ENCODE results near the gene C1S.
"Not testable (repeated sequence)": the region's sequence is repeated elsewhere in the genome, so short reads cannot be mapped to it uniquely, and the experiment has no call there.

Gene C1S

DNA sequence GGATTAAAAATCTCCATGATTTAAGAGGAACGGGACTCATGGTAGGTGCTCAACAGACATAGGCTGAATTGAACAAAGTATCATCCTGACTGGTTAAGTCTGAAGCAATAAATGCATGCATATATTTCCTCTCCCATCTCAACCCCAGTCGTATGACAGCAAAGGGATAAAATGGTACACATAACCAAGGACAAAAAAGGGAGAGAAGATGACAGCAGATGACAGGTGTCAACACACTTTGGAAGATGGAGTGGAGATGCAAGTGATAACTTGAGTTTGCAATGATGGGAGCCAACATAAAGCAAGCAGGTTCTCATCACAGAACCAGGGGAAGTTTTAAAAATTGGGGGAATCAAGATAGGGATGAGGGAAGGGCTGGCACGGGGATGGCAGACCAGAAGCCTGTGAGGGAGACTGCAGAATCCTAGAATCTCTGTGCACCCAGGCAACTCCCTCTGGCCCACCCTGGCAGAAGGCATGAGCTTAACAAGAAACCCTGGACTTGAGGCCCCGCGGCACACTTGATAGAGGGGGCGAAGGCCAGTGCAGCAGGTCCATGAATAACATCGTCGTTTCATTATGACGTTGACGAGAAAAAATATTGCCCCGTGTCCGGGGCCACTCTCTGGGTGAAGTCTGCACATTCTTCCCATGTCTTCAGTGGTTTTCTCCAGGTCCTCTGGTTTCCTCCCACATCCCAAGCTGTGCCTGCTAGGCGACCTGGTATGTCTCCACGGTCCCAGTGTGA lies 43.5 kb downstream of the C1S start:
- TF ChIP-seq, protein P1, sequence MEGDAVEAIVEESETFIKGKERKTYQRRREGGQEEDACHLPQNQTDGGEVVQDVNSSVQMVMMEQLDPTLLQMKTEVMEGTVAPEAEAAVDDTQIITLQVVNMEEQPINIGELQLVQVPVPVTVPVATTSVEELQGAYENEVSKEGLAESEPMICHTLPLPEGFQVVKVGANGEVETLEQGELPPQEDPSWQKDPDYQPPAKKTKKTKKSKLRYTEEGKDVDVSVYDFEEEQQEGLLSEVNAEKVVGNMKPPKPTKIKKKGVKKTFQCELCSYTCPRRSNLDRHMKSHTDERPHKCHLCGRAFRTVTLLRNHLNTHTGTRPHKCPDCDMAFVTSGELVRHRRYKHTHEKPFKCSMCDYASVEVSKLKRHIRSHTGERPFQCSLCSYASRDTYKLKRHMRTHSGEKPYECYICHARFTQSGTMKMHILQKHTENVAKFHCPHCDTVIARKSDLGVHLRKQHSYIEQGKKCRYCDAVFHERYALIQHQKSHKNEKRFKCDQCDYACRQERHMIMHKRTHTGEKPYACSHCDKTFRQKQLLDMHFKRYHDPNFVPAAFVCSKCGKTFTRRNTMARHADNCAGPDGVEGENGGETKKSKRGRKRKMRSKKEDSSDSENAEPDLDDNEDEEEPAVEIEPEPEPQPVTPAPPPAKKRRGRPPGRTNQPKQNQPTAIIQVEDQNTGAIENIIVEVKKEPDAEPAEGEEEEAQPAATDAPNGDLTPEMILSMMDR (conservative IDR thresholded peaks at IDR 0.05; ENCODE audit: control insufficient read depth, insufficient read depth, low read depth, low read length), result no peak
- no peak overlapping the region for H3K4me3 ChIP-seq (ENCODE audit: control insufficient read depth, low read depth, low read length)
- no peak for DNase-seq (ENCODE audit: low read depth)

DNA sequence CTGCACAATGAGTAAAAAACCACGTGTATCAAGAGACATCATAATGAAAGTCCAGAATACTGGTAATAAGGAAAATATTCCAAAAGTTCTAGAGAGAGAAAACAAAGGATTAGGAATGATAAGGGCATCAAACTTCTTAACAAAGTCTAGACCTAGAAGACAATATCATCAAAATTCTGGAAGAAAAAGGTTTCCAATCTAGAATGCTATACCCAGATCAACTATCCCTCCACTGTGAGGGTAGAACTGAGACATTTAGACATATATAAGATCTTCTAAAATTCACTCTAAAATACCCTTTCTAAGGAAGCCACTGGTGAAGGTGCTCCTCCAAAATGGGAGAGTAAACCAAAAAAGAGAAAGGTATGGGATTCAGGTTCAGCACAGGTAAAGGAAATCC lies 45.6 kb downstream of the C1S start:
- no peak overlapping the region for H3K4me3 ChIP-seq (ENCODE audit: control insufficient read depth, low read depth, low read length)
- TF ChIP-seq, protein P1 (conservative IDR thresholded peaks at IDR 0.05; ENCODE audit: control insufficient read depth, insufficient read depth, low read depth, low read length), result no peak
- DNase-seq (ENCODE audit: low read depth), result no peak

DNA sequence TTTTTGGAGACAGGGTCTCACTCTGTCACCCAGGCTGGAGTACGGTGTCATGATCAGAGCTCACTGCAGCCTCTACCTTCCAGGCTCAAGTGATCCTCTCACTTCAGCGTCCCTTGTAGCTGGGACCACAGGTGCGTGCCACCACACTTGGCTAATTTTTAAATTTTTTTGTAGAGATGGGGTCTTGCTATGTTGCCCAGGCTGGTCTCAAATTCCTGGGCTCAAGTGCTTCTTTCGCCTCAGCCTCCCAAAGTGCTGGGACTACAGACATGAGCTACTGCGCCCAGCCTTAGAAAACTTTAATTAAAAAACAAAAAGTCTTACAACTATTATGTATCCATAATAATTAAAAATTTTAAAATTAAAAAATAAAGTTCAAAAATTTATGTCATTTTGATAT lies 46.7 kb downstream of the C1S start:
- peak overlapping the region; percentile 76 for H3K4me3 ChIP-seq (ENCODE audit: control insufficient read depth, low read depth, low read length)
- not testable (repeated sequence) for DNase-seq (ENCODE audit: low read depth)

DNA sequence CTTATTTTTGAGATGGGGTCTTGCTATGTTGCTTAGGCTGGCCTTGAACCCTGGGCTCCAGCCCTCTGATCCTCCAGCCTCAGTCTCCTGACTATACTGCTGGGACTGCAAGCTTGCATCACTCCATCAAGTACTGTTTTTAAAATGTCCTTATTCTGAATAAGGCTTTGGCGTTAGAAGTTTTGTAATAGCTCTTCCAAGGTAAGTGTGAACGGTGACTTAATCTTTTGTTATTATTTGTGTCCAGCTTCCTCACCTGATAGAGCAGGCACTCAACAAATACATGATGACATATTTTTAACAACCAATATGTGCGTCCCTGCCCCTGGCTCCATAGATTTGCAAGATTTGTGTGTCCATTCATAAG lies 47.1 kb downstream of the C1S start:
- TF ChIP-seq, protein P1 (conservative IDR thresholded peaks at IDR 0.05; ENCODE audit: control insufficient read depth, insufficient read depth, low read depth, low read length), result no peak
- H3K4me3 ChIP-seq (ENCODE audit: control insufficient read depth, low read depth, low read length), result peak overlapping the region; percentile 76
- DNase-seq (ENCODE audit: low read depth), result no peak

DNA sequence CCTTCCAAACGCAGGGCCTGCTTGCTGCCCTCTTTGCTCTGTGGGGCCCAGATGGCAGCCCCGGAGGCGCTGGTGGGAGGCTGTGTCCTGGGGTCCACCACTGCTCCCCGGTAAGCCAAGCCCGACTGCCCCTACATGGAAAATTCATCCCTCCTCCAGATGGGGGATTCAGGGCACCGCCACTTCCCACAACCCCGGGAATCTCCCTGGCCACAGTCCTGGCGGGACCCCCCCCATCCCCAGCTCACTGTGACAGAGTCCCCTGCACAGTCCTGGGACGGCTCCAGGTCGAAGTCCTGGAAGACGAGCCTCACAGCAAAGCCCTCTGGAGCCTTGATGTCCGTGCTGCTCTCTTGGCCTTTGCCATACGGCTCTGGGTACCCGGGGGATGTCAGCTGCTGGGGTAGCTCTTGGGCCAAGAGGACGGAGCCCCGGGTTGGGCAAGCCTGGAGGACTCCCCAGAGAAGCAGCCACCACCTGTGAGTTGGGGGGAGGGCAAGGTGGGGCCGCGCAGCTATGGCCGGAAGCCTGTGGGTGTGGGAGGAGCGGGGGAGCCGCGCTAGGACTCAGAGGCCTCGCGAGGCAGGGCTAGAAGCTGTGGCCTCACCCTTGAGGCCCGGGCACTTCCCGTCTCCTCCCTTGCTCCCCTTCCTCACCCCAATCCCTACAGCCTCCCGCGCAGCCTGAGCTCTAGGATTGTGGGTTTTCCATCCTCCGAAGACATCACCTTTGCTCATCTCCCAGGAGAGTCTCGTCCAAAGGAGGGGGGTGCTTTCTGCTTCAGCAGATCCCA lies 47.7 kb downstream of the C1S start:
- TF ChIP-seq, protein P1 (conservative IDR thresholded peaks at IDR 0.05; ENCODE audit: control insufficient read depth, insufficient read depth, low read depth, low read length), result no peak
- DNase-seq (ENCODE audit: low read depth), result peak; percentile 79
- peak overlapping the region; percentile 76 for H3K4me3 ChIP-seq (ENCODE audit: control insufficient read depth, low read depth, low read length)

DNA sequence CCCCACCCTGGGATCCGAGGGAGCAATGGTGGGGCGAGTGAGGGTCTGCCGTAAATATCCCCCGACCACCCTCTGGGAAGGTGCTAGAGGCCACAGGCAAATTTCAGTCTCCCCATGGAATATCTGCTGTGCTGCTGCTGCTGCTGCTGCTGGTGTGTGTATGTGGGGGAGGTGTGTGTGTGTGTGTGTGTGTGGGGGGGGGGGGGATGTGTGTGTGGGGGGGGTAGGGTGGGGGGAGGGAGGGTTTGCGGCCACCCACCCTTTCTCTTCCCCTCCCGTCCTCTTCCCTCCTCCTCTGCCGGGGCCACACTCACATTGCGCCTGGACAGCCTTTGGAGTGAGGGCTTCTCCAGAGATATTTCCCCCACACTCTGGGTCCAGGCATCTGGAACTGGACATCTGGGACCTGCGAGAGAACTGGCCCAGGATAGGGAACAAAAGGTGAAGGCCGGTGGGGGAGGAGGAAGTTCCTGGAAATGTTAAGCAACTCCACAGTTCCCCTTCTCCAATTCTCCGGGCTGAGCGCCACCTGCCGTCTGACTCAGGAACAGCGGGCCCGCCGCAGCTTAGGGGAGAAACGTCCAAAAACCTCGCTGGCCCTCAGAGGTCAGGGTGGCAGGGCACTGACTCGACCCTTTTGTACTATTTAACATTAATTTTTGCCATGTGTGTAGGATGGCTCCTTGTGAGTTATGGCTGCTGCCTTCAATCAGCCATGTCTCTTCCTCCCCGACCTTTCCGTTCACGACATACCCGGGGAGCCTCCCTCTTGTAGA lies 48.5 kb downstream of the C1S start, which contains the start of gene C1RL:
Gene C1RL, minus strand, starts transcription at position 419 of the 776 bp plus-strand sequence. Its CDS starts 34 bp downstream, at position 385.
- TF ChIP-seq, protein P1 (conservative IDR thresholded peaks at IDR 0.05; ENCODE audit: control insufficient read depth, insufficient read depth, low read depth, low read length), result peak; percentile 95
- peak; percentile 94 for DNase-seq (ENCODE audit: low read depth)
- H3K4me3 ChIP-seq (ENCODE audit: control insufficient read depth, low read depth, low read length), result peak within 1 kb of the TSS; percentile 76

Measured in fibroblast of mammary gland (primary cell).